ENCODE results near the gene RNF25. TPM values are rescaled to one million over a fixed set of nuclear protein-coding genes. Genes with fewer than 3 reads are reported as not detected.

The RNF25 gene
- total RNA-seq, 1 donor from 2014 or later: 25.5 TPM

- Histone ChIP-seq H3K36me3 (no peaks in the 10 kb centered on the region), H3K4me3 (no peak overlapping the region), H3K4me1 (no peaks in the 10 kb centered on the region), H3K27ac (no peak overlapping the region), H3K9me3 (no peaks in the 10 kb centered on the region), H3K27me3 (no peaks in the 10 kb centered on the region)
- TF ChIP-seq POLR2AphosphoS5 (IDR thresholded peaks at IDR 0.05; ENCODE audit: insufficient read depth in 1 of 2, low read depth in 1 of 2) (no peak), POLR2A (IDR thresholded peaks at IDR 0.05) (no peak), CTCF (IDR thresholded peaks at IDR 0.05) (no peak)
- DNase-seq (ENCODE audit: extremely low spot score in 2 of 2): no peak
- intact Hi-C loops (cut with DNase I): no loop called here
Observed at GRCh38 chr2:218627939-218628338, 43.9 kb downstream of the RNF25 start.

GRCh38 chr2:218626369-218626768 lies 45.4 kb downstream of the RNF25 start:
- DNase-seq (ENCODE audit: extremely low spot score in 2 of 2): no peak
- no peak overlapping the region for H3K4me3 ChIP-seq
- TF ChIP-seq CTCF (IDR thresholded peaks at IDR 0.05) (no peak), POLR2A (IDR thresholded peaks at IDR 0.05) (no peak), POLR2AphosphoS5 (IDR thresholded peaks at IDR 0.05; ENCODE audit: insufficient read depth in 1 of 2, low read depth in 1 of 2) (no peak)
- no peaks in the 10 kb centered on the region for H3K4me1 ChIP-seq
- H3K36me3 ChIP-seq: no peaks in the 10 kb centered on the region
- no peaks in the 10 kb centered on the region for H3K27me3 ChIP-seq
- H3K9me3 ChIP-seq: no peaks in the 10 kb centered on the region
- intact Hi-C loops (cut with DNase I): no loop called here
- no peak overlapping the region for H3K27ac ChIP-seq

GRCh38 chr2:218623366-218623705 lies 48.5 kb downstream of the RNF25 start:
- no peaks in the 10 kb centered on the region for H3K9me3 ChIP-seq
- no peaks in the 10 kb centered on the region for H3K27me3 ChIP-seq
- no peak overlapping the region for H3K4me3 ChIP-seq
- H3K27ac ChIP-seq: no peak overlapping the region
- TF ChIP-seq POLR2AphosphoS5 (IDR thresholded peaks at IDR 0.05; ENCODE audit: insufficient read depth in 1 of 2, low read depth in 1 of 2): no peak
- TF ChIP-seq CTCF (IDR thresholded peaks at IDR 0.05): no peak
- TF ChIP-seq POLR2A (IDR thresholded peaks at IDR 0.05): no peak
- intact Hi-C loops (cut with DNase I): no loop called here
- DNase-seq (ENCODE audit: extremely low spot score in 2 of 2): no peak
- H3K4me1 ChIP-seq: no peaks in the 10 kb centered on the region
- no peaks in the 10 kb centered on the region for H3K36me3 ChIP-seq

DNA sequence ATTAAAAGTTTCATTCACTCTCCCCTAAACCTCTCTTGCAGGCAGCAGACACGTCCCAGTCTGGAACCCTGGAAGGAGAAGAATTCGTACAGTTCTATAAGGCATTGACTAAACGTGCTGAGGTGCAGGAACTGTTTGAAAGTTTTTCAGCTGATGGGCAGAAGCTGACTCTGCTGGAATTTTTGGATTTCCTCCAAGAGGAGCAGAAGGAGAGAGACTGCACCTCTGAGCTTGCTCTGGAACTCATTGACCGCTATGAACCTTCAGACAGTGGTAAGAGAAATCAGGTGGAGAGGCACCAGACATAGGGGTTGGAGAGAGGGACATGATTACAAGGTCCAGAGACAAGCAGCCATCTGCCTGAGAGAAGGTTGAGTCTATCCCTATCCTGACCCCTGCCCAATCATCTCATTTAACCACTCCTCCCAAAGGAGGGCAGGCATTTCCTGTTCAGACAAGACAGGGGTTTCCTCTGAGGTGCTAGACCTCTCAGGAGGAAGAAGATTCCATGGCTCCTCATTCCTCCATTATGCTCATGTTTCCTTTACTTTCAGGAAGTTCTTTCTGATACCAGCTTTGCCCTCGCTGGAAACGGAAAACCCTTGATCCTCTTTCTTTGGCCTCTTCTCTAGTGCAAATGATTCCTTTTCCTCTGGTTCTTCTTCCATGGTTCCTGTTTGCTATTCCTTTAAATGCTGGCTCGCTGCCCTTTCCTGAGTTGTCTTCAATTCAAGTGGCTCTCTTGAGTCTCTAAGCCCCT lies 49.0 kb downstream of the RNF25 start:
- intact Hi-C loops (cut with DNase I): no loop called here
- Histone ChIP-seq H3K27ac (no peak overlapping the region), H3K4me1 (no peaks in the 10 kb centered on the region), H3K27me3 (no peaks in the 10 kb centered on the region), H3K9me3 (no peaks in the 10 kb centered on the region), H3K4me3 (no peak overlapping the region), H3K36me3 (no peaks in the 10 kb centered on the region)
- TF ChIP-seq POLR2A (IDR thresholded peaks at IDR 0.05) (no peak), POLR2AphosphoS5 (IDR thresholded peaks at IDR 0.05; ENCODE audit: insufficient read depth in 1 of 2, low read depth in 1 of 2) (no peak), CTCF (IDR thresholded peaks at IDR 0.05) (no peak)
- no peak for DNase-seq (ENCODE audit: extremely low spot score in 2 of 2)

DNA sequence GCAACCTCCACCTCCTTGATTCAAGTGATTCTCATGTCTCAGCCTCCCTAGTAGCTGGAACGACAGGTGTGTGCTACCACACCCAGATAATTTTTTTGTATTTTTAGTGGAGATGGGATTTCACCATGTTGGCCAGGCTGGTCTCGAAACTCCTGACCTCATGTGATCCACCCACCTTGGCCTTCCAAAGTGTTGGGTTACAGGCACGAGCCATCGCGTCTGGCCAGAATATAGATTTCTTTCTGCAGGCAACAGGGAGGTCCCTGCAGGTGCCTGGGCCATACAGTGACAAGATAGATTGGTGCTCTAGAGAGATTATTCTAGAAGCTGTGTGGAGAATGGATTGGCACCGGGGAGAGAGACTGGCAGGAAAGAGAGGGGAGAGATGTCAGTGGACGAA lies 50.8 kb downstream of the RNF25 start:
- intact Hi-C loops (cut with DNase I): no loop called here
- no peak overlapping the region for H3K27ac ChIP-seq
- no peaks in the 10 kb centered on the region for H3K9me3 ChIP-seq
- no peak for DNase-seq (ENCODE audit: extremely low spot score in 2 of 2)
- H3K4me3 ChIP-seq: no peak overlapping the region
- no peak for TF ChIP-seq POLR2AphosphoS5 (IDR thresholded peaks at IDR 0.05; ENCODE audit: insufficient read depth in 1 of 2, low read depth in 1 of 2)
- no peak for TF ChIP-seq POLR2A (IDR thresholded peaks at IDR 0.05)
- TF ChIP-seq CTCF (IDR thresholded peaks at IDR 0.05): no peak
- H3K36me3 ChIP-seq: no peaks in the 10 kb centered on the region
- no peaks in the 10 kb centered on the region for H3K4me1 ChIP-seq
- H3K27me3 ChIP-seq: no peaks in the 10 kb centered on the region
